ENCODE measurements around the gene P2RY8. TPM values are rescaled to one million over a fixed set of nuclear protein-coding genes. Genes with fewer than 3 reads are reported as not detected.

P2RY8 gene
- total and polyA plus RNA-seq, 10 of the 15 experiments (the other 5 are each of a cell fraction or from before 2014, with no cell fraction given) = 2.0 to 64.4 (median 36.5) TPM

DNA sequence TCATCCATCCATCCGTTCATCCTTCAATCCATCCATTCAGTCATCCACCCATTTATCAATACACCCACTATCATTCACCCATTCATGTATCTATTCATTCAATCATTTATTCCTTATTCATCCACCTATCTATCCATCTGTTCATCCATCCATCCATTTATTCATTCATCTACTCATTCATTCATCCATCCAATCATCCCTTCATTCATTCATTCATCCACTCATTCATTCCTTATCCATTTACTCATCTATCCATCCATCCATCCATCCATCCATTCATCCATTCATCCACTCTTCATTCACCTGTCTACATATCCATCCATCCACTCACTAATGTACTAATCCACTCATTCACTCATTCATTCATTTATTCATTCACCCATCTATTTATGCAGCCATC is 9.5 kb downstream of the P2RY8 start:
- ChIA-PET CTCF (no interaction called here), POLR2A (no interaction called here), SMC1A (ENCODE audit: uncharacterized antibody, unreplicated experiment) (no interaction called here), RAD21 (ENCODE audit: unreplicated experiment) (no interaction called here)
- Histone ChIP-seq H3K27ac (ENCODE audit: control insufficient read depth, insufficient read depth) (no peak overlapping the region), H3K9ac (ENCODE audit: control insufficient read depth, insufficient read depth, low read length) (no peak overlapping the region), H3K4me3 (no peak overlapping the region), H3K36me3 (ENCODE audit: control insufficient read depth in 2 of 2, insufficient read depth in 2 of 2, low read length in 1 of 2) (peaks cover 4 to 10% of the 10 kb centered on the region in 2 experiments), H3K4me1 (ENCODE audit: control insufficient read depth, insufficient read depth, low read length) (peaks cover 29% of the 10 kb centered on the region), H4K20me1 (ENCODE audit: control insufficient read depth, insufficient read depth) (no peaks in the 10 kb centered on the region), H3K4me2 (ENCODE audit: control insufficient read depth, insufficient read depth) (no peak overlapping the region), H3K27me3 (replicated peaks in 1 of 2; ENCODE audit: control insufficient read depth in 2 of 2, insufficient read depth in 2 of 2, low read length in 1 of 2) (no peaks in the 10 kb centered on the region), H2AFZ (ENCODE audit: control insufficient read depth, low read depth, low read length) (no peak overlapping the region), H3K9me3 (replicated peaks; ENCODE audit: control insufficient read depth, insufficient read depth, low read length) (no peaks in the 10 kb centered on the region), H3K79me2 (ENCODE audit: control insufficient read depth, insufficient read depth, low read length) (peaks cover 69% of the 10 kb centered on the region)
- TF ChIP-seq, protein P1, sequence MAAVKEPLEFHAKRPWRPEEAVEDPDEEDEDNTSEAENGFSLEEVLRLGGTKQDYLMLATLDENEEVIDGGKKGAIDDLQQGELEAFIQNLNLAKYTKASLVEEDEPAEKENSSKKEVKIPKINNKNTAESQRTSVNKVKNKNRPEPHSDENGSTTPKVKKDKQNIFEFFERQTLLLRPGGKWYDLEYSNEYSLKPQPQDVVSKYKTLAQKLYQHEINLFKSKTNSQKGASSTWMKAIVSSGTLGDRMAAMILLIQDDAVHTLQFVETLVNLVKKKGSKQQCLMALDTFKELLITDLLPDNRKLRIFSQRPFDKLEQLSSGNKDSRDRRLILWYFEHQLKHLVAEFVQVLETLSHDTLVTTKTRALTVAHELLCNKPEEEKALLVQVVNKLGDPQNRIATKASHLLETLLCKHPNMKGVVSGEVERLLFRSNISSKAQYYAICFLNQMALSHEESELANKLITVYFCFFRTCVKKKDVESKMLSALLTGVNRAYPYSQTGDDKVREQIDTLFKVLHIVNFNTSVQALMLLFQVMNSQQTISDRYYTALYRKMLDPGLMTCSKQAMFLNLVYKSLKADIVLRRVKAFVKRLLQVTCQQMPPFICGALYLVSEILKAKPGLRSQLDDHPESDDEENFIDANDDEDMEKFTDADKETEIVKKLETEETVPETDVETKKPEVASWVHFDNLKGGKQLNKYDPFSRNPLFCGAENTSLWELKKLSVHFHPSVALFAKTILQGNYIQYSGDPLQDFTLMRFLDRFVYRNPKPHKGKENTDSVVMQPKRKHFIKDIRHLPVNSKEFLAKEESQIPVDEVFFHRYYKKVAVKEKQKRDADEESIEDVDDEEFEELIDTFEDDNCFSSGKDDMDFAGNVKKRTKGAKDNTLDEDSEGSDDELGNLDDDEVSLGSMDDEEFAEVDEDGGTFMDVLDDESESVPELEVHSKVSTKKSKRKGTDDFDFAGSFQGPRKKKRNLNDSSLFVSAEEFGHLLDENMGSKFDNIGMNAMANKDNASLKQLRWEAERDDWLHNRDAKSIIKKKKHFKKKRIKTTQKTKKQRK (IDR thresholded peaks at IDR 0.05; ENCODE audit: low read depth, low read length) = no peak
- no peak for TF ChIP-seq TCF12 (IDR thresholded peaks at IDR 0.05; ENCODE audit: low read depth, low read length)
- TF ChIP-seq SREBF1 (IDR thresholded peaks at IDR 0.05; ENCODE audit: low read length) = no peak
- TF ChIP-seq, protein P2, sequence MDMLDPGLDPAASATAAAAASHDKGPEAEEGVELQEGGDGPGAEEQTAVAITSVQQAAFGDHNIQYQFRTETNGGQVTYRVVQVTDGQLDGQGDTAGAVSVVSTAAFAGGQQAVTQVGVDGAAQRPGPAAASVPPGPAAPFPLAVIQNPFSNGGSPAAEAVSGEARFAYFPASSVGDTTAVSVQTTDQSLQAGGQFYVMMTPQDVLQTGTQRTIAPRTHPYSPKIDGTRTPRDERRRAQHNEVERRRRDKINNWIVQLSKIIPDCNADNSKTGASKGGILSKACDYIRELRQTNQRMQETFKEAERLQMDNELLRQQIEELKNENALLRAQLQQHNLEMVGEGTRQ (IDR thresholded peaks at IDR 0.05; ENCODE audit: borderline replicate concordance, low read depth, low read length) = no peak
- TF ChIP-seq POLR2AphosphoS5 (IDR thresholded peaks at IDR 0.05; ENCODE audit: low read length) = no peak
- TF ChIP-seq, protein P3, sequence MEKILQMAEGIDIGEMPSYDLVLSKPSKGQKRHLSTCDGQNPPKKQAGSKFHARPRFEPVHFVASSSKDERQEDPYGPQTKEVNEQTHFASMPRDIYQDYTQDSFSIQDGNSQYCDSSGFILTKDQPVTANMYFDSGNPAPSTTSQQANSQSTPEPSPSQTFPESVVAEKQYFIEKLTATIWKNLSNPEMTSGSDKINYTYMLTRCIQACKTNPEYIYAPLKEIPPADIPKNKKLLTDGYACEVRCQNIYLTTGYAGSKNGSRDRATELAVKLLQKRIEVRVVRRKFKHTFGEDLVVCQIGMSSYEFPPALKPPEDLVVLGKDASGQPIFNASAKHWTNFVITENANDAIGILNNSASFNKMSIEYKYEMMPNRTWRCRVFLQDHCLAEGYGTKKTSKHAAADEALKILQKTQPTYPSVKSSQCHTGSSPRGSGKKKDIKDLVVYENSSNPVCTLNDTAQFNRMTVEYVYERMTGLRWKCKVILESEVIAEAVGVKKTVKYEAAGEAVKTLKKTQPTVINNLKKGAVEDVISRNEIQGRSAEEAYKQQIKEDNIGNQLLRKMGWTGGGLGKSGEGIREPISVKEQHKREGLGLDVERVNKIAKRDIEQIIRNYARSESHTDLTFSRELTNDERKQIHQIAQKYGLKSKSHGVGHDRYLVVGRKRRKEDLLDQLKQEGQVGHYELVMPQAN (conservative IDR thresholded peaks at IDR 0.05) = no peak
- TF ChIP-seq RUNX3 (IDR thresholded peaks at IDR 0.05; ENCODE audit: low read length) = no peak
- no peak for TF ChIP-seq MYC (IDR thresholded peaks at IDR 0.05; ENCODE audit: insufficient read depth, insufficient read length, insufficient replicate concordance, low read length, severe bottlenecking)
- TF ChIP-seq NBN (IDR thresholded peaks at IDR 0.05) = 0 out of 2 replicates have a peak, but pooled peaks have one; percentile 43
- no peak for TF ChIP-seq KDM1A (IDR thresholded peaks at IDR 0.05; ENCODE audit: borderline replicate concordance)
- TF ChIP-seq BRCA1 (IDR thresholded peaks at IDR 0.05; ENCODE audit: low read depth, low read length) = no peak
- TF ChIP-seq, protein P4, sequence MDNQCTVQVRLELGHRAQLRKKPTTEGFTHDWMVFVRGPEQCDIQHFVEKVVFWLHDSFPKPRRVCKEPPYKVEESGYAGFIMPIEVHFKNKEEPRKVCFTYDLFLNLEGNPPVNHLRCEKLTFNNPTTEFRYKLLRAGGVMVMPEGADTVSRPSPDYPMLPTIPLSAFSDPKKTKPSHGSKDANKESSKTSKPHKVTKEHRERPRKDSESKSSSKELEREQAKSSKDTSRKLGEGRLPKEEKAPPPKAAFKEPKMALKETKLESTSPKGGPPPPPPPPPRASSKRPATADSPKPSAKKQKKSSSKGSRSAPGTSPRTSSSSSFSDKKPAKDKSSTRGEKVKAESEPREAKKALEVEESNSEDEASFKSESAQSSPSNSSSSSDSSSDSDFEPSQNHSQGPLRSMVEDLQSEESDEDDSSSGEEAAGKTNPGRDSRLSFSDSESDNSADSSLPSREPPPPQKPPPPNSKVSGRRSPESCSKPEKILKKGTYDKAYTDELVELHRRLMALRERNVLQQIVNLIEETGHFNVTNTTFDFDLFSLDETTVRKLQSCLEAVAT (IDR thresholded peaks at IDR 0.05) = no peak
- TF ChIP-seq ZNF24 (IDR thresholded peaks at IDR 0.05) = peak; percentile 94
- 93% methylated on average over 1 of the region's 1 CpG for WGBS (ENCODE audit: insufficient coverage, insufficient replicate concordance, low lambda C conversion rate, missing lambda C conversion rate)
- ATAC-seq (no peak), FAIRE-seq (no peak), DNase-seq (ENCODE audit: low read depth, low spot score) (no peak)
- in situ Hi-C loops (cut with MboI) (no loop called here), intact Hi-C loops (cut with micrococcal nuclease; ENCODE audit: unreplicated experiment) (no loop called here)
- BruUV-seq (replicated peaks) = no TSS peak
